ENCODE results near the gene DYDC2.
"Not testable (repeated sequence)": the region's sequence is repeated elsewhere in the genome, so short reads cannot be mapped to it uniquely, and the experiment has no call there.

Gene DYDC2

GRCh38 chr10:80409121-80409520 is 52.5 kb downstream of the DYDC2 start:
- Mint-ChIP-seq H3K4me3 (peak overlapping the region; percentile 89), H3K36me3 (ENCODE audit: insufficient read depth) (peaks cover 2% of the 10 kb centered on the region), H3K4me1 (peaks cover 9% of the 10 kb centered on the region), H3K9me3 (no peaks in the 10 kb centered on the region), H3K27ac (ENCODE audit: low read depth) (no peak overlapping the region), H3K27me3 (peaks cover 8% of the 10 kb centered on the region)
- ATAC-seq (replicated peaks; ENCODE audit: extremely low read depth, poor library complexity, severe bottlenecking): no peak
- DNase-seq (ENCODE audit: low spot score in 2 of 2): no peak

DNA sequence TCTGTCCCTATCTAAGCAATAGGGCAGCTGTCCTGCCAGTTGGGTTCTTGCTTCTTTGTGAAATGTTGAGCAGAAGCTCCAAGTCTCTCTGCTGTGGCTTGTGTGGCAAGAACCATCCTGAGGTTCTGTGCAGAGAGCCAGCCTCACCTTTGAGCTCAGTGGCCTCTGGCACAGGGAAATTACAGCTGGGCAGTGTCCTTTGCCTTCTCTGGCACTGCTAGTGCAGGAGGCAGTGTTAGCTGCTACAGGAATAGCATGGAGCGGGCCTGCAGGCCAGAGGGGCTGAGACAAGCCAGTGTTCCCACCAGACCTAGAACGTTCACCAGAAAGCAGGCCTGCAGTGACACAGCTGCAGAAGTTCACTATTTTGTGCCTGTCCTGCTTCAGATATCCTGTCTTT is 53.5 kb downstream of the DYDC2 start:
- Mint-ChIP-seq H3K36me3 (ENCODE audit: insufficient read depth) (peaks cover 2% of the 10 kb centered on the region), H3K4me3 (no peak overlapping the region)
- no peak for ATAC-seq (replicated peaks; ENCODE audit: extremely low read depth, poor library complexity, severe bottlenecking)

GRCh38 chr10:80410578-80411145 is 54.1 kb downstream of the DYDC2 start:
- Mint-ChIP-seq H3K27me3 (peaks cover 8% of the 10 kb centered on the region), H3K4me3 (no peak overlapping the region), H3K27ac (ENCODE audit: low read depth) (no peak overlapping the region), H3K36me3 (ENCODE audit: insufficient read depth) (peaks cover 2% of the 10 kb centered on the region), H3K9me3 (no peaks in the 10 kb centered on the region), H3K4me1 (peaks cover 9% of the 10 kb centered on the region)
- DNase-seq (ENCODE audit: low spot score in 2 of 2) (no peak), ATAC-seq (replicated peaks; ENCODE audit: extremely low read depth, poor library complexity, severe bottlenecking) (no peak)

More for the DNA sequence above, 53.5 kb downstream of the DYDC2 start:
- Mint-ChIP-seq H3K27ac (ENCODE audit: low read depth) (no peak overlapping the region), H3K4me1 (peaks cover 9% of the 10 kb centered on the region), H3K27me3 (peaks cover 8% of the 10 kb centered on the region), H3K9me3 (no peaks in the 10 kb centered on the region)
- DNase-seq (ENCODE audit: low spot score in 2 of 2): no peak

- no peak for DNase-seq (ENCODE audit: low spot score in 2 of 2)
- Mint-ChIP-seq H3K4me3 (no peak overlapping the region), H3K9me3 (no peaks in the 10 kb centered on the region), H3K27ac (ENCODE audit: low read depth) (no peak overlapping the region), H3K36me3 (ENCODE audit: insufficient read depth) (peaks cover 2% of the 10 kb centered on the region), H3K4me1 (peaks cover 9% of the 10 kb centered on the region), H3K27me3 (peaks cover 8% of the 10 kb centered on the region)
- ATAC-seq (replicated peaks; ENCODE audit: extremely low read depth, poor library complexity, severe bottlenecking): no peak
These were observed 54.7 kb downstream of the DYDC2 start for GRCh38 chr10:80411267-80411668.

DNA sequence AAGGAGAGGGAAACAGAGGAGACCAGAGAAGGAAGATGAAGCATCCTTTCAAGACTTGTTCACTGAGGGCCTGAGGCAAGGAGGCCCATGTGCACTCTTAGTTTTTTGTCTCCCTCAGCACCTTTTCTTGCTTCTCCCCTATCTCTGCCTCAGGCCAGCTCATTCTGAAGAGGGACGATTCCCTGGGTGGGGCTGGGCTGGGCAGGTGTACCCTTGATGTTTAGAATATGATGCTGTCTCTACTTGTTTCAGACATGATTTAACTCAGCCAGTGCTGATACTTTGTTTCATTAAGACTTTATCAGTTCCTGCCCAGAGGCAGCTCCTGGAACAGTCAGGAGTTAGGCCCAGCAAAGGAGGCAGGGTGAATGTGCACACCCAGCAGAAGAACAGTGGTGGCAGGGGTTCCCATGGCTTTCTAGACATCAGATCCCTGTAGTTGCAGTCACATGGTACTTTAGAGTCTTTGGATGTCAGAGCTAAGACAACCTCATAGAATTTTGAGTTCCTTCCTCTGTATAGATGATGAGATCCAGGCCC is 55.2 kb downstream of the DYDC2 start:
- no peak overlapping the region for H3K27ac Mint-ChIP-seq (ENCODE audit: low read depth)
- H3K27me3 Mint-ChIP-seq: peaks cover 8% of the 10 kb centered on the region

GRCh38 chr10:80412486-80412885 is 55.9 kb downstream of the DYDC2 start:
- Mint-ChIP-seq H3K4me1 (peaks cover 7% of the 10 kb centered on the region), H3K4me3 (no peak overlapping the region), H3K27me3 (peaks cover 6% of the 10 kb centered on the region), H3K9me3 (no peaks in the 10 kb centered on the region), H3K36me3 (ENCODE audit: insufficient read depth) (peaks cover 2% of the 10 kb centered on the region), H3K27ac (ENCODE audit: low read depth) (no peak overlapping the region)
- ATAC-seq (replicated peaks; ENCODE audit: extremely low read depth, poor library complexity, severe bottlenecking) (no peak), DNase-seq (ENCODE audit: low spot score in 2 of 2) (no peak)

More for the DNA sequence above, 55.2 kb downstream of the DYDC2 start:
- no peaks in the 10 kb centered on the region for H3K9me3 Mint-ChIP-seq
- DNase-seq (ENCODE audit: low spot score in 2 of 2): no peak
- peaks cover 9% of the 10 kb centered on the region for H3K4me1 Mint-ChIP-seq
- no peak for ATAC-seq (replicated peaks; ENCODE audit: extremely low read depth, poor library complexity, severe bottlenecking)
- H3K4me3 Mint-ChIP-seq: no peak overlapping the region
- H3K36me3 Mint-ChIP-seq (ENCODE audit: insufficient read depth): peaks cover 2% of the 10 kb centered on the region

DNA sequence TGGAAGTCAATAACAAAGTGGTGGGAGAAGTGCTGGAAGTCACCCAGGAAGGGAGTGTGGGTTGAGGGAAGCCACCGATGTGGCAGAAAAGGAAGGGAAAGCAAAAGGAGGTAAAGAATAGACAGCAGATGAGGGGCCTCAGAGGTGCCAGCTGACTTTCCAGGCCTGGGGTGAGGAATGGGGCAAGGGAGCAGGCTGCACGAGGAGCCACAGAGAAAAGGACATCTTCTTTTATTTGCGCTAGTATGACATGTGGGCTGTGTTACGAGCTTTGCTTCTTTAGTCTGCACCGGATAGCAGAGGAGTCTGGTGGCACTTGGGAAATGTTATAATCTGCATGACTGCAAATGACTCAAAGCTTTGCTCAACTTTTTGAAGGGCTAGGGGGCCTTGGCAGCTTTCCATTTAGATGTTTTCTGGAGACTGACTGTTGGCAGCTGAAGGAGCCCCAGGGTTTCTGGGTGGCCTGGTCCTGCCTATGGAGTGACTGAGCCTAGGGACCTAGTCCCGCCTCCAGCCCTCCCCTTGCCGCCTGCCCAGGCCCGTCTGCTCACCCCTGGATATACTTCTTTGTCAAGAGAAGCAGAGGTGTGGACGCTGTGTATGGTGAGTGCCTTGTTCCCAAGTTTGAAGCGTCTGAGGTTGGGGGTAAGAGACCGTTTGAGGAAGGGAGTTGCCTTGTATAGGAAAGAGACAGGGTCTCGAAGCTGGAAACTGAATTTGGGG is 56.9 kb downstream of the DYDC2 start:
- DNase-seq (ENCODE audit: low spot score in 2 of 2) (no peak), ATAC-seq (replicated peaks; ENCODE audit: extremely low read depth, poor library complexity, severe bottlenecking) (no peak)
- H3K36me3 Mint-ChIP-seq (ENCODE audit: insufficient read depth): peaks cover 2% of the 10 kb centered on the region
- H3K4me1 Mint-ChIP-seq: no peaks in the 10 kb centered on the region
- no peaks in the 10 kb centered on the region for H3K27me3 Mint-ChIP-seq
- no peaks in the 10 kb centered on the region for H3K9me3 Mint-ChIP-seq
- no peak overlapping the region for H3K27ac Mint-ChIP-seq (ENCODE audit: low read depth)
- no peak overlapping the region for H3K4me3 Mint-ChIP-seq

DNA sequence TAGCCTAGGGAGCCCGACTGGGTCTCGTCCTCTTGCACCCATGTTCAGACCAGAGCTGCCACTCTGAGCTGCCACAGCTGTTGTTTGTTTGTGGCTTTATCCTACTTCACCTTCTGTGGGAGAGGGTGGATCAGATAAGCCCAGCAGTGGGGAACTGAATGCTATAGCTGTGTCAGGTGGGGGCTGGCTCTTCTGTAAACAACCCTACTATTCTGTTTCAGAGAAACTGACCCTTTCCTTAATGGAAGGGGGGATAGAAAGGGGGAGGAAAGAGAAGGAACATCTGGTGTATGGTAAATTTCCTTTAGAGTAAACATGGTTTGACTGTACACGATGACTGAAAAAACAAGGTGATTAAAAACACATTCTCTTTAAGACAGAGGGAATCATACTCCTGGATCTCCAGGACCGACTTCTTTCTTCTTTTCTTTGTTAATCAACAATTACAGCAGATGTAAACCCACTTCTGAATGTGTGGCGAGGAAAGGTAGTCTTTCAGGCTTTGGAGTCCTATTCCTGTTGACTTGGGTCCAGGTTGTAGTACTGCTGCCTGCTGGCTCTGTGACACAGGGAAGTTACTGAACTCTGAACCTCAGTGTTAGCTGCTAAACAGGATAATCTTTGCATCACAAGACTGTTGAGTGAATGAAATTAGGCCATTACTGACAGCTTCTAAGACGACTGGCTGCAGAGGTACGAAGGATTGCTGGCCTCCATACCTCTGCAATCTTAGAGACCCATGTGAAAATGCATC is 57.7 kb downstream of the DYDC2 start:
- H3K4me3 Mint-ChIP-seq: no peak overlapping the region
- H3K36me3 Mint-ChIP-seq (ENCODE audit: insufficient read depth): peaks cover 2% of the 10 kb centered on the region

GRCh38 chr10:80415734-80416478 is 59.3 kb downstream of the DYDC2 start:
- no peak overlapping the region for H3K27ac Mint-ChIP-seq (ENCODE audit: low read depth)
- no peak overlapping the region for H3K4me3 Mint-ChIP-seq
- peaks cover 2% of the 10 kb centered on the region for H3K36me3 Mint-ChIP-seq (ENCODE audit: insufficient read depth)
- ATAC-seq (replicated peaks; ENCODE audit: extremely low read depth, poor library complexity, severe bottlenecking) (no peak), DNase-seq (ENCODE audit: low spot score in 2 of 2) (no peak)
- no peaks in the 10 kb centered on the region for H3K27me3 Mint-ChIP-seq
- H3K9me3 Mint-ChIP-seq: no peaks in the 10 kb centered on the region
- no peaks in the 10 kb centered on the region for H3K4me1 Mint-ChIP-seq

More for the DNA sequence above, 57.7 kb downstream of the DYDC2 start:
- no peak for DNase-seq (ENCODE audit: low spot score in 2 of 2)
- H3K9me3 Mint-ChIP-seq: no peaks in the 10 kb centered on the region
- H3K27ac Mint-ChIP-seq (ENCODE audit: low read depth): no peak overlapping the region
- no peak for ATAC-seq (replicated peaks; ENCODE audit: extremely low read depth, poor library complexity, severe bottlenecking)
- no peaks in the 10 kb centered on the region for H3K4me1 Mint-ChIP-seq
- no peaks in the 10 kb centered on the region for H3K27me3 Mint-ChIP-seq

- H3K27me3 Mint-ChIP-seq: no peaks in the 10 kb centered on the region
- DNase-seq (ENCODE audit: low spot score in 2 of 2) (no peak), ATAC-seq (replicated peaks; ENCODE audit: extremely low read depth, poor library complexity, severe bottlenecking) (no peak)
- no peak overlapping the region for H3K27ac Mint-ChIP-seq (ENCODE audit: low read depth)
- peaks cover 2% of the 10 kb centered on the region for H3K36me3 Mint-ChIP-seq (ENCODE audit: insufficient read depth)
- H3K4me3 Mint-ChIP-seq: no peak overlapping the region
- no peaks in the 10 kb centered on the region for H3K4me1 Mint-ChIP-seq
- no peaks in the 10 kb centered on the region for H3K9me3 Mint-ChIP-seq
These were observed 60.0 kb downstream of the DYDC2 start for GRCh38 chr10:80416479-80417098.

DNA sequence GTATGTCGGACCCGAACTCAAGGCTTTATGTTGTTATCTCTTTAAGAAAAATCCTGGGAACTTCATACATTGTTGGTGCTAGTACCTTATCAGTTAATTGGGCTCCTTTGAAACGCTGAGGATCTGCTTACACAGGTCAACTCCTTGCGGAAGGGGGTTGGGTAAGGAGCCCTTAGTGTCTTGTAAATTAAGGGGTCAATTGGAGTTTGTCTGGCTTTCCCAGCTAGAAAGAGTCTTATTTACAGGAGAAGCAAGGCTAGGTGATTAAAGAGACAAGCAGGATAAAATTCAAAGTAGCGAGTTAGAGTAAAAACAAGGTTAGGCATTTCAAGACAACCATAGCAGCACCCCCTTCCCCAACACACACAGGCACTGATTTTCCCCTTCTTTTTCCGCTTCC is 60.7 kb downstream of the DYDC2 start:
- H3K4me3 Mint-ChIP-seq; H3K27ac Mint-ChIP-seq (ENCODE audit: low read depth); H3K9me3 Mint-ChIP-seq; H3K27me3 Mint-ChIP-seq; ATAC-seq (replicated peaks; ENCODE audit: extremely low read depth, poor library complexity, severe bottlenecking); DNase-seq (ENCODE audit: low spot score in 2 of 2); H3K4me1 Mint-ChIP-seq; H3K36me3 Mint-ChIP-seq (ENCODE audit: insufficient read depth): not testable (repeated sequence)

Measured in central memory CD8-positive, alpha-beta T cell (primary cell).